Measurements from ENCODE around the gene GRID1.

DNA sequence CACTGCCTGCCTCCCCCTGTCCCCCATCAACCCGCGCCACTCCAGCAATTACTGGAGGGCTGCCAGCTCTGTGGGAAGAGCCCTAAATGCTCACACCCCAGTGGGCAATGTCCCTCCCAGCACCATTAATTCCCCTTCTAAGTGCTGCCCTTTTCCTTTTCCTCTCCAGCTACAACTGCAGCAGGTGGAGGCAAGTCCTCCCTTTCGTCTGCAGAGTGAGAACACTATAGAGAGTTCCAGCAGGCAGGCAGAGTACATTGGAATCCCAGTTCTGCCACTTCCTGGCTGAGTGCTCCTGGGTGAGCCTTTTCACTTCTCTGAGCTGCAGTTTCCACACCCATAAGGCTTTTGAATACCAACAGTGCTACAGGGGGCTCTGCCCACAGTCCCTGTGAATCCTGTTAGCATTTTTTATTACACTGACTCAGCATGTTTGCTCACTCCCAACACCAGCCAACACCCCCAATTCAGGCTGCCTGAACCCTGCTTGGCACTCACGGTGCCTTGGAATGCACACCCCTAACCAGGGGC is 447.0 kb downstream of the GRID1 start:
- no peak for TF ChIP-seq CTCF (conservative IDR thresholded peaks at IDR 0.05)
- TF ChIP-seq EZH2 (IDR thresholded peaks at IDR 0.05; ENCODE audit: low read depth): no peak
